Osteoblast (primary cell): ENCODE results near the gene SCUBE3. TPM values are rescaled to one million over a fixed set of nuclear protein-coding genes. Genes with fewer than 3 reads are reported as not detected.
A peak's percentile ranks its signal among the peaks of the same experiment; 100 is the strongest.

Source experiments
- DNase-seq: peaks from one replicate; pipeline ENCODE4 v3.0.0; 2011; ENCODE audit warnings: low spot score, mixed read lengths; ENCODE audit not compliant: insufficient read length; ENCODE audit errors: missing footprints
- H2AFZ ChIP-seq: 2 replicates; pipeline ENCODE4 v1.6.0; 2011; ENCODE audit warnings: mild to moderate bottlenecking, low read length
- H3K27ac ChIP-seq: 2 replicates; pipeline ENCODE4 v1.5.1; 2011; ENCODE audit warnings: mild to moderate bottlenecking, low read depth, low read length, moderate library complexity
- H3K27me3 ChIP-seq: 2 replicates; pipeline ENCODE4 v1.6.0; 2012; ENCODE audit warnings: mild to moderate bottlenecking, control low read depth, inconsistent platforms, low read length, moderate library complexity; ENCODE audit not compliant: insufficient read depth
- H3K36me3 ChIP-seq: 2 replicates; pipeline ENCODE4 v1.5.1; 2011; ENCODE audit warnings: mild to moderate bottlenecking, low read length, control low read depth, moderate library complexity; ENCODE audit not compliant: insufficient read depth
- H3K4me1 ChIP-seq: 2 replicates; pipeline ENCODE4 v1.5.1; 2011; ENCODE audit warnings: mild to moderate bottlenecking, low read length, control low read depth, moderate library complexity; ENCODE audit not compliant: insufficient read depth
- H3K4me2 ChIP-seq: 2 replicates; pipeline ENCODE4 v1.6.0; 2011; ENCODE audit warnings: mild to moderate bottlenecking, low read length; ENCODE audit not compliant: insufficient read depth
- H3K4me3 ChIP-seq: fragments of 200-600 bp; sonication (generic); 3 replicates; pipeline ENCODE4 v1.5.1; 2012; ENCODE audit warnings: mild to moderate bottlenecking, low read length, inconsistent platforms; ENCODE audit not compliant: insufficient read depth
- H3K79me2 ChIP-seq: 2 replicates; pipeline ENCODE4 v1.6.0; 2012; ENCODE audit warnings: mild to moderate bottlenecking, low read length, control low read depth, inconsistent platforms; ENCODE audit not compliant: insufficient read depth
- H3K9me3 ChIP-seq: 2 replicates; pipeline ENCODE4 v1.5.1; 2011; ENCODE audit warnings: low read depth, low read length, control low read depth
- H4K20me1 ChIP-seq: 2 replicates; pipeline ENCODE4 v1.6.0; 2012; ENCODE audit warnings: mild to moderate bottlenecking, low read length, control low read depth; ENCODE audit not compliant: insufficient read depth
- CTCF ChIP-seq: IDR thresholded peaks from 2 replicates; pipeline ENCODE4 v1.5.1; 2011; ENCODE audit warnings: mild to moderate bottlenecking, low read depth, low read length, moderate library complexity; ENCODE audit errors: extremely low read depth
- total RNA-seq: library from RNA; depleted of rRNA; stranded (reverse); fragments of >200 nt; gene quantifications from 2 replicates; pipeline ENCODE4 v1.2.3, GENCODE V29; 2012

SCUBE3 gene
- total RNA-seq, 1 donor = 30.4 TPM

GRCh38 chr6:35188886-35189285 lies 24.9 kb upstream of the SCUBE3 start:
- TF ChIP-seq CTCF = no peak
- no peaks in the 10 kb centered on the region for H3K9me3 ChIP-seq
- H3K4me1 ChIP-seq = peaks cover 24% of the 10 kb centered on the region
- no peak overlapping the region for H3K27ac ChIP-seq
- H3K79me2 ChIP-seq = no peaks in the 10 kb centered on the region
- no peaks in the 10 kb centered on the region for H4K20me1 ChIP-seq
- no peak overlapping the region for H3K4me2 ChIP-seq
- H3K36me3 ChIP-seq = no peaks in the 10 kb centered on the region
- DNase-seq = no peak
- no peaks in the 10 kb centered on the region for H3K27me3 ChIP-seq
- no peak overlapping the region for H2AFZ ChIP-seq
- no peak overlapping the region for H3K4me3 ChIP-seq

DNA sequence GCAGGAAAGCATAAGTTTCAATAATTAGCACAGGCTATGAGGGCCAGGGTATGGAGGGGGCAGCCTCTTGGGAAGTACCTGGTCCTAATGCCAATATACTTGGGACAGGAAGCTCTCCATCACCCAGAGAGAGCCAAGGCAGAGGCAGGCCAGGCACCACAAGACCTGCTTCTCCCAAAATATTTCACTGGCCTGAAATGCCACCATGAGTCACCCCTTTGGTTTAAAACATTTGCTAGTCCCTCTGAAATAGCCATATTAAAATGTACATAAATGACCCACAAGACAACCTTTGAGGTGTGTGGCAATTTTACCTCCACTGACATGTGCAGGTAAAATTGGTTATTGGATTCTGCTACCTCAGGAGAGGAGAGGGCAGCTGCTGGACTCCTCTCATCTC lies 23.4 kb upstream of the SCUBE3 start:
- TF ChIP-seq CTCF = no peak
- Histone ChIP-seq H3K27ac (no peak overlapping the region), H3K4me2 (no peak overlapping the region), H3K9me3 (no peaks in the 10 kb centered on the region), H3K4me3 (no peak overlapping the region), H3K79me2 (no peaks in the 10 kb centered on the region), H3K4me1 (peaks cover 17% of the 10 kb centered on the region), H3K27me3 (no peaks in the 10 kb centered on the region), H3K36me3 (no peaks in the 10 kb centered on the region), H4K20me1 (no peaks in the 10 kb centered on the region), H2AFZ (no peak overlapping the region)
- DNase-seq = peak; percentile 14

DNA sequence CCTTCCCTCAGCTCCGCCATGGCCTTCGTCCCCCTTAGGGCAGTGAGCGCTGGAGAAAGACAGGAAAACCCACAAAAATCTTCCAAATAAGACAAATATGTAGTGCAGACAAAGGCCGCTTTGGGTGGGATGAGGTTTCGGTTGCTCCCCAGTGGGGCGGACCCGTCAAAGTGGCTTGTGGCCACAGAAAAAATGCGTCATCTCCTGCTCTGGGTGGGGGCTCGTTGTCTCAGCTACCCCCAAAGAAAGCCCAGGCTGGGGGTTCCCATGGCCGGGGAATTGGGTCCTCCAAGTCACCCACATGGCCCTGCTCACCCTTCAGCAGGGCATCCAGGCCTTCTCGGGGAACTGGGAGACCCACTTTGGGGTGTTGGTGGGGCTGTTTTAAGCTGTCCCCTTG lies 21.9 kb upstream of the SCUBE3 start:
- Histone ChIP-seq H3K9me3 (no peaks in the 10 kb centered on the region), H3K79me2 (no peaks in the 10 kb centered on the region), H3K4me3 (no peak overlapping the region), H4K20me1 (no peaks in the 10 kb centered on the region), H3K36me3 (no peaks in the 10 kb centered on the region), H2AFZ (peak overlapping the region; percentile 45), H3K4me1 (peaks cover 14% of the 10 kb centered on the region), H3K27me3 (no peaks in the 10 kb centered on the region), H3K4me2 (no peak overlapping the region), H3K27ac (no peak overlapping the region)
- TF ChIP-seq CTCF = no peak
- peak; percentile 5 for DNase-seq

- no peaks in the 10 kb centered on the region for H4K20me1 ChIP-seq
- H2AFZ ChIP-seq = no peak overlapping the region
- no peak for TF ChIP-seq CTCF
- H3K4me1 ChIP-seq = peaks cover 18% of the 10 kb centered on the region
- no peaks in the 10 kb centered on the region for H3K9me3 ChIP-seq
- no peak overlapping the region for H3K4me3 ChIP-seq
- DNase-seq = no peak
- H3K4me2 ChIP-seq = no peak overlapping the region
- H3K79me2 ChIP-seq = no peaks in the 10 kb centered on the region
- no peaks in the 10 kb centered on the region for H3K36me3 ChIP-seq
- H3K27me3 ChIP-seq = no peaks in the 10 kb centered on the region
- H3K27ac ChIP-seq = no peak overlapping the region
Observed at GRCh38 chr6:35192301-35192860, 21.4 kb upstream of the SCUBE3 start.
